IPS DF 4.7 (cell line): ENCODE data around the gene DIP2A.
"Not testable (repeated sequence)": the region's sequence is repeated elsewhere in the genome, so short reads cannot be mapped to it uniquely, and the experiment has no call there.

Source experiments
- DNase-seq: peaks from one replicate; pipeline ENCODE4 v3.0.0-alpha.2; 2013; ENCODE audit warnings: low spot score; ENCODE audit errors: extremely low read depth

Gene DIP2A

GRCh38 chr21:46527393-46527792 is 68.7 kb downstream of the DIP2A start:
- not testable (repeated sequence) for DNase-seq

- DNase-seq, result no peak
Measured at GRCh38 chr21:46527801-46528200, 69.1 kb downstream of the DIP2A start.

DNA sequence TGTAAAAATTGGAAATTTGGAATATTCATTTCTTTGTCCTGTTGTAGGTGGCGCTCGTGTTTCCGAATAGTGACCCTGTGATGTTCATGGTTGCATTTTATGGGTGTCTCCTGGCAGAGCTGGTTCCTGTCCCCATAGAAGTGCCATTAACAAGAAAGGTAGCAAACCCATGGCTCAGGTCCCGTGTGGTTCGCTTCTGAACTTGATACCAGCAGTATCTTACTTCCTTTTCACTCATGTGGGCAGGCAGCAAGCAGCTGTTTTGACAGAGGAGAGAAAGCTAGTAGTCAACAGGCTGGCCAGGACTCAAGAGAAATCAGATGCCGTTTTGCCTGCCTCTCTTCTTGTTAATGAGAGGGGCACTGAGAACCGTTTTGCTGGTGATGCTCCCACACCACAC is 73.4 kb downstream of the DIP2A start:
- no peak for DNase-seq

GRCh38 chr21:46537026-46537425 is 78.3 kb downstream of the DIP2A start:
- DNase-seq, result no peak

DNA sequence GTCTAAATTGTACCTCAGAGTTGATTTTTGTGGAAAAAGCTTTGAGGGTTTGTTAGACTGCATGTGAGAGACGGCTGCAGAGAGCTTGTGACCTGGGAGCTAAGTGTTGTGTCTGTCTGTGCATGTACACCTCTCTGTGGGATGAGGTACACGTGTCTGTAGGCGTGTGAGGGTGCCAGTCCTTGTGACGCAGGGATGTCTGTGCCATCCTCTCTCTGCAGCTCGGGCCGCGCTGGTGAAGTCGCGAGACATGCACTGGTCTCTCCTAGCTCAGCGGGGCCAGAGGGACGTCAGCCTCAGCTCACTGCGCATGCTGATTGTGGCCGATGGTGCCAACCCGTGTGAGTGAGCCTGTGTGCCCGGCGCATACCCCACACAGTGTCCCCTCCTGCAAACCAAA is 79.6 kb downstream of the DIP2A start:
- DNase-seq, result no peak

GRCh38 chr21:46538851-46539666 is 80.4 kb downstream of the DIP2A start:
- DNase-seq, result no peak

DNA sequence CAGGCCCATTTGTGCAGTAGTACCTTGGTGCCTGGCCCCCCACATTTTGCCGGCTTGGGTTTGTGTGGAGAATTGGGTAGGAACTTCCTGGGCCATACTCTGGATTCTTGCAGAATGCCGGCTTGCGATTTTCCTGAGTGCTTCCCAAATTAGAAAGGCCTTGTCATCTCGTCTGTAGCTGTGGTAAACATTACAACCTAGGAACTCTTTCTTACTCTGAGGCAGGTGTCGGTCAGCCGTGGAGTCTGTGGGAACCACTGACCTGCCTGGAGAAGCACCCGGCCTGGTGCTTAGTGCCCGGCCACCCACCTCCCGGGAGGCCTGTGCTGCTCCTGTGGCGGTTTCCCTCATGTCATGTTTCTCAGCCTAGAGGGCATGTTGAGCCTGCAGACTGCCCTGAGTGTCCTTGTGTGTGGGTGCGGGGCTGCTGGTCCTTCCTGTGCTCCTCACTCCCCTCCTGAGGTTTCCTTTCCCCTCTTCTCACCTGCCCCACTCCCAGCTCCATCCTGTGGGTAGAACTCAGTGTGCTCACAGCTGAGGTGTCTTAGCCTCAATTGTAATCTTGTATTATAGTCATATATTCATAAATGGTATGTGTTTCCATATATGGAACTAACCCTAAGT is 81.5 kb downstream of the DIP2A start:
- no peak for DNase-seq

GRCh38 chr21:46542588-46543124 is 84.0 kb downstream of the DIP2A start:
- DNase-seq, result no peak

- DNase-seq, result no peak
Measured at GRCh38 chr21:46543306-46543705, 84.6 kb downstream of the DIP2A start.

GRCh38 chr21:46544003-46544402 is 85.3 kb downstream of the DIP2A start:
- no peak for DNase-seq

- no peak for DNase-seq
Measured at GRCh38 chr21:46544824-46545223, 86.1 kb downstream of the DIP2A start.

DNA sequence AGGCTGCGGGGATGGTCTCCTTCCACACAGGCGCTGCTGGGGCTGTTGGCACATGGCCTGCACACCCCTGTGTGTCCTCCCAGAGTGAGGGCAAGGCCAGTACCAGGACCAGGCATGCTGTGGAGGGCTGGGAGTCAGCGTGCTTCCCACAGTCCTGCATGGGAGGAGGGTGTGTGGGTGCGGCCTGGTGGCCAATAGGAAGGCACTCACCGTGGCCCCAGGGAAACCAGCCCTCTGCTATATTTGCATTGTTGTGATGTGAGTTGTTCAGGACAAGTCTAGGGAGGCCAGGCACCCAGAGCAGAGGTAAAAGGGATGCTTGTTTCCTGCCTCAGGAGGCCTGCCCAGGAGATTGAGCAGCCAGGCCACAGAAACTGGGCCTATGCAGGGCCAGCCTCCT is 86.7 kb downstream of the DIP2A start:
- DNase-seq, result no peak

DNA sequence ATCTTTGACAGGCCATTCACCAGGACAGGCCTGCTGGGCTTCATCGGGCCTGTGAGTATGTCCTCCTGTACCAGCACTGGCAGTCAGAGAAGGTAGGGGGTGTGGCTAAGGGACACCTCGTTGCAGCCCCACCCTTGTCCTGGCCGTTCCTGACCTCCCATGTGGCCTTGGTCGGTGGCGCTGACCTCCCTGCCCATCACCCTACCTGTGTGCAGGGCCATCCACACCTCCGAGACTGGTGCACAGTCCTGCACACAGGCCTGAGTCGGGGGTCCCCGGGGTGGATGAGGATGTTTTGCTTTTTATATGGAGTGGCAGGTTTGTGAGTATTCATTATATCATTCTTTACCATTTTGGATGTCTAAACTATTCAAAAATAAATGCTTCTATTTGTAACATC is 87.2 kb downstream of the DIP2A start:
- DNase-seq, result no peak

DNA sequence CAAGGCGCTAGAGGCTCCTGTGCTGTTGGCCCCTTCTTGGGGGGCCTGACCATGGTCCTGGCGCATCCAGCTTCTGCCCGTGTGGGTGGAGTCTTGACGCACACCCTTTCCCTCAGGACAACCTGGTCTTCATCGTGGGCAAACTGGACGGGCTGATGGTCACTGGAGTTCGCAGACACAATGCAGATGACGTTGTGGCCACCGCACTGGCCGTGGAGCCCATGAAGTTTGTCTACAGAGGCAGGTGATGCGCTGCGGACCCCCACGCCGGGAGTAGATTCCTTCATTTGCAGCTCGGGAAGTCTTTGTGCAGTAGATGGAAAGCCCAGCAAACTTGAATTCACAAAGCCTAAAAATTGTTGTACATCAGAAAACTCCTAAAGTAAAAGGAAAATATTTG is 88.1 kb downstream of the DIP2A start:
- DNase-seq, result no peak

- no peak for DNase-seq
Measured at GRCh38 chr21:46549650-46550049, 91.0 kb downstream of the DIP2A start.

- DNase-seq, result no peak
Measured at GRCh38 chr21:46550116-46550941, 91.6 kb downstream of the DIP2A start.

DNA sequence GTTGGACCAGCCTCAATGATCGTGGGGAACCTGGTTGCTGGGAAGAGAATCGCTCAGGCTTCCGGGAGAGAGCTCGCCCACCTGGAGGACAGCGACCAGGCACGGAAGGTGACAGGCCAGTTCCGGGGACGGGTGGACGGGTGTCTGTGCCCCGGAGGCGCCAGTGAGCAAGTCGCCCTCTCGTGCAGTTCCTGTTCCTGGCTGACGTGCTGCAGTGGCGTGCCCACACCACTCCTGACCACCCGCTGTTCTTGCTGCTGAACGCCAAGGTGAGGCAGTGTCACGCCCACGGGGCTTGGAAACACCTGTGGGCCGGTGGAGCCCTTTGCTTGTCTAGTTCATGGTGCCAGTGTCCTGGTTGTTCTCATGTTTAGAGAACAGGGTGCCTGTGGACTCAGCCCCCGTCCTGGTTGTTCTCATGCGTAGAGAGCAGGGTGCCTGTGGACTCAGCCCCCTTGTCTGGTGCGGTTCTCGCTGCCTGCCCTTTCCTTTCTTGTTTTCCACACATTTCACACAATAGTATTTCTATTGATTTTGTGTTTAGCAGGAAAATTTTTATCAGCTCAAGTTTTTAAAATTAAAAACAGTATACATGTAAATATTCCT is 93.0 kb downstream of the DIP2A start:
- DNase-seq, result no peak

DNA sequence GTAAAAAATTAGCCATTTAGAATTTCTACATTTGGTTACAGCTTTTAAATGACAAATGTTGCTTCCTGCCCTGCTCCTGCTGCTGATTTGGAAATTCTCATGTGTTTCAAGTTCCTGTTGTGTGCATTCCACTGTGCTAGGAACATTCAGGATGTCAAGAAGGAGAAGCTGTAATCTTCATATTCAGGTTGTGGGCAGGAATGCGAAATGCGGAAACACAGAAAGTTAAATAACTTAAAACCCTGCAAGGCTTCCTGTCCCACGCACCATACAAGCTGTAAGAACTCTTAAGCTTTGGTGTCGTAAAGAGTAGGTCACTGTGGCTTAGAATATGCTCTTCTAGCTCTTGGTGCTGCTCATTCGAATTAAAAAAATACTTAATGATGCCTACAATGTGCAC is 93.6 kb downstream of the DIP2A start:
- no peak for DNase-seq

- no peak for DNase-seq
Measured at GRCh38 chr21:46552865-46553379, 94.2 kb downstream of the DIP2A start.

- DNase-seq, result no peak
Measured at GRCh38 chr21:46553993-46554392, 95.3 kb downstream of the DIP2A start.
